ENCODE results near the gene SRRM1.
"Not testable (repeated sequence)": the region's sequence is repeated elsewhere in the genome, so short reads cannot be mapped to it uniquely, and the experiment has no call there.

The SRRM1 gene

GRCh38 chr1:24693827-24694379 is 50.8 kb downstream of the SRRM1 start:
- no peak overlapping the region for H3K4me3 ChIP-seq (ENCODE audit: low read length)
- no peak for TF ChIP-seq CTCF (IDR thresholded peaks at IDR 0.05; ENCODE audit: insufficient read depth, low read depth, low read length, missing control alignments)
- DNase-seq (ENCODE audit: low read depth), result no peak

DNA sequence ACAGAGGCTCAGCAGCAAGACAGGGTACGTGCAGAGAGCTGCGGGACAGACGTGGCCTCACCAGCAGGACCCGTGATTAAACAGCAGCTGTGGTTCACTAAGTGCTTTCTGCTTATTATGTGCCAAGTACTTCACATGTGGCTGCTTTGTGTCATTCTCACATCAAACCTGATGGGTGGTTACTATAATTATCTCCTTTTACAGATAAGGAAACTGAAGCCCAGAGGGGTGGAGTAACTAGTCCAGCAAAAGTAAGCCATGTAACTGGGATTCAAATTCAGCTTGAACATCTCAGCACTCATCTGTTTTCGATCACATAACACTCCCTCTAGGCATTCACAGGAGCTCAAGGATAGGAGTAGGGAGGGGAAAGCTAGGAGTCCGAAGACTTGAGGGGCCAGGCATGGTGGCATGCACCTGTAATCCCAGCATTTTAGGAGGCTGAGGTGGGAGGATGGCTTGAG is 51.3 kb downstream of the SRRM1 start:
- TF ChIP-seq CTCF (IDR thresholded peaks at IDR 0.05; ENCODE audit: insufficient read depth, low read depth, low read length, missing control alignments), result no peak
- DNase-seq (ENCODE audit: low read depth), result no peak
- no peak overlapping the region for H3K4me3 ChIP-seq (ENCODE audit: low read length)

DNA sequence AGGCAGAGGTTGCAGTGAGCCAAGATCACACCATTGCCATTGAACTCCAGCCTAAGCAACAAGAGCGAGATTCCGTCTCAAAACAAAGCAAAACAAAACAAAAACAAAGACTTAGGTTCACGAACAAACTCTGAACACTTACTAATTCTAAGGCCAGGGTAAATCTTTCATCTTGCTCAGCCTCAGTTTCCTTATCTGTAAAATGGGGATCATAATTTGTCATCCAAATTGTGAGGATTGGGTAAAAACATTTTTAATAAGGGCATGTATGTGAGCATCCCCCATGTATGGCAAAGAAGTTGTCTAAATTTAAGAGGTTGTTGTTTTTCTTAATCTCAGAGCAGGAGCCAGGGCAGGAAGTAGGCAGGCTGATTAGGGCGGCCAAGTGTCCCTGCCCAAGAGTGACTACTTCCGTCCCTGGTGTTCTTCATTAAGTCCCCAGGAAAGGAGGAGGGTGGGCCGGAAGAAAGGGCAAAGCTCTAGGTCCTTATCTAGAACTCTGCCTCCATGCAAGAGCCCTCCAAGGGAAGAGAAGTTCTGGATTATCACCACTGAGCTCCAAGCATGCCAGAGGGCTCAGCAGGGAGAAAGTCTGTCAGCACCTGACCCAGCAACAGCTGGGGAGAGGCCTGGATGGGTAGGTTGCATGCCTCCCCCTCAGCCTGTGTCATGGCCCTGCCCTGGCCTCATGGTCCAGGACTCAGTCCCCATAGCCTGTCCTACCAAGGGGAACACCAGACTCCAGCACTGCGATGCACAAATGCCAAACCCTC is 52.3 kb downstream of the SRRM1 start:
- no peak overlapping the region for H3K4me3 ChIP-seq (ENCODE audit: low read length)
- TF ChIP-seq CTCF (IDR thresholded peaks at IDR 0.05; ENCODE audit: insufficient read depth, low read depth, low read length, missing control alignments), result no peak
- DNase-seq (ENCODE audit: low read depth), result no peak

DNA sequence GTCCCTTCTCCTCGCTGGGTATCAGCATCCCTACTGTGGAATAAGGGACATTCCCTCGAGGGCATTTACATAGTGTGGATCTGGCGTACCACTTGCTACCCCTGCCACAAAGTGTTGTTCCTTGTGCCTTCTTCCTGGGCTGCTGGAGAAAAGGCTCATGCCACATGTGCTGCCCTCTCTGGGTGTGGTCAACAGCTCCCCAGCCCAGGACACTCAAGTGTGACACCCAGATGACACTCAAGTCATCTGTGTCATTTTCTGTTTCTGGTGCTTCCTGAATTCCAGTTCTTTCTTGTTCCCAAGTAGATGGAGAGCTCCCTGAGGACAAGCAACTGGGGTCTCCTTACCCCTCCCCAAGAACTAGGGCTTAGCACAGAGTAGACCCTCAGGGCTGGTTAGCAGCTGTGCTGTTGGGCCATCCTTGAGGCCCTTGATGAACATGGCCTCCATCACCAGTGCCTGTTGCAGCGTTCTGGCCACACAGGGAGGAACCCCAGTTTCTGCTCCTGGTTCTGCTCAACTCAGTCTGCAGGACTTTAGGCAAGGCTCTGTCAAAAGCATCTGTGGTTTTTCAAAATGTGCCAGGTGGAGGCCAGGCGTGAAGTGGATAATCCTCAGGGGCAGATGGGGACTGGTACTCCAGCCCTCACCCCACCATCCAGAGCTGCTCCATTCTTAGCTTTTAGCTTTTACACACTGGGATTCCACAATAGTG is 53.1 kb downstream of the SRRM1 start:
- no peak overlapping the region for H3K4me3 ChIP-seq (ENCODE audit: low read length)
- TF ChIP-seq CTCF (IDR thresholded peaks at IDR 0.05; ENCODE audit: insufficient read depth, low read depth, low read length, missing control alignments), result no peak
- DNase-seq (ENCODE audit: low read depth), result no peak

- no peak overlapping the region for H3K4me3 ChIP-seq (ENCODE audit: low read length)
- TF ChIP-seq CTCF (IDR thresholded peaks at IDR 0.05; ENCODE audit: insufficient read depth, low read depth, low read length, missing control alignments), result no peak
- DNase-seq (ENCODE audit: low read depth), result no peak
Measured at GRCh38 chr1:24696756-24697330, 53.7 kb downstream of the SRRM1 start.

DNA sequence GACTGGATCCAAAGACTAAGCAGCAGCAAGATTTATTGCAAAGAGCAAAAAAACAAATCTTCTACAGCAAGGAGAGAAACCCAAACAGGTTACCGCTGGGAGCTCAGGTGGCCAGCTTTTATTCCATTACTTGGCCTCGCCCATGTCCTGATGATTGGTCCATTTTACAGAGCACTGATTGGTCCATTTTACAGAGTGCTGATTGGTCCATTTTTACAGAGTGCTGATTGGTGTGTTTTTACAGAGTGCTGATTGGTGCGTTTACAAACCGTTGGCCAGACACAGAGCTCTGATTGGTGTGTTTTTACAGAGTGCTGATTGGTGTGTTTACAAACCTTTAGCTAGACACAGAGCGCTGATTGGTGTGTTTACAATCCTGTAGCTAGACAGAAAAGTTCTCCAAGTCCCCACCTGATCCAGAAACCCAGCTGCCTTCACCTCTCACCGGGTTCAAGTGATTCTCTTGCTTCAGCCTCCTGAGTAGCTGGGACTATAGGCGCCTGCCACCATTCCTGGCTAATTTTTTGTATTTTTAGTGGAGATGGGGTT is 54.4 kb downstream of the SRRM1 start:
- DNase-seq (ENCODE audit: low read depth), result not testable (repeated sequence)

GRCh38 chr1:24698326-24698725 is 55.2 kb downstream of the SRRM1 start:
- not testable (repeated sequence) for H3K4me3 ChIP-seq (ENCODE audit: low read length); DNase-seq (ENCODE audit: low read depth)

More for the DNA sequence above, 54.4 kb downstream of the SRRM1 start:
- H3K4me3 ChIP-seq (ENCODE audit: low read length), result not testable (repeated sequence)
